Epithelial cell of proximal tubule (primary cell): Measurements from ENCODE around the gene ADARB2. TPM values are rescaled to one million over a fixed set of nuclear protein-coding genes. Genes with fewer than 3 reads are reported as not detected.

Experiments
- DNase-seq: peaks from one replicate; pipeline ENCODE4 v3.0.0-alpha.2; 2011; ENCODE audit warnings: low read depth
- H3K4me3 ChIP-seq: 2 replicates; pipeline ENCODE4 v1.5.1; 2011; ENCODE audit warnings: low read depth, mild to moderate bottlenecking, low read length
- total RNA-seq: library from RNA; depleted of rRNA; stranded (reverse); fragments of >200 nt; gene quantifications from 2 replicates; pipeline ENCODE4 v1.2.3, GENCODE V29; 2015
- TF ChIP-seq, protein P1 (sequence below): conservative IDR thresholded peaks from 2 replicates; pipeline ENCODE4 v1.5.1; 2012; ENCODE audit warnings: low read depth, mild to moderate bottlenecking, low read length

ADARB2 gene
- total RNA-seq, 1 donor from 2014 or later, result 0.63 TPM

DNA sequence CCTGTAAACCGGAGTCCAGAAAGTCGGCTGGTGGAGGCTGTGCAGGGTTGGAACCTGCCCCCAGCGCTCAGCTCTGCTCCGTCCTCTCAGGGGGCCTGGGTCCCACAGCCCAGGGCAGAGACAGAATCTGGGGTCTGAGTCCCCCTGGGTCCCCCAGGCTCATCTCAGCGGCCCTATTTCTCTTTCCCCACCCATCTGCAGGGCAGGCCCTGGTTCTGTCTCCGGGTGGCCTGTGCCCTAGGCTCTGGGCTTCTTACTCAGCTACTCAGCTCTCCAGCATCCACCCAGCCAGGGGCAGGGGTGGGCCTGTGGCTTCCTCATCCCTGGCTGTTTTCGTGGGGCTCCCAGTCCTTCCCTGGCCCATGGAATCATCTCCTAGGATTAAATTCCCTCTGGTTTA, 183.4 kb downstream of the ADARB2 start:
- no peak for DNase-seq
- TF ChIP-seq, protein P1, sequence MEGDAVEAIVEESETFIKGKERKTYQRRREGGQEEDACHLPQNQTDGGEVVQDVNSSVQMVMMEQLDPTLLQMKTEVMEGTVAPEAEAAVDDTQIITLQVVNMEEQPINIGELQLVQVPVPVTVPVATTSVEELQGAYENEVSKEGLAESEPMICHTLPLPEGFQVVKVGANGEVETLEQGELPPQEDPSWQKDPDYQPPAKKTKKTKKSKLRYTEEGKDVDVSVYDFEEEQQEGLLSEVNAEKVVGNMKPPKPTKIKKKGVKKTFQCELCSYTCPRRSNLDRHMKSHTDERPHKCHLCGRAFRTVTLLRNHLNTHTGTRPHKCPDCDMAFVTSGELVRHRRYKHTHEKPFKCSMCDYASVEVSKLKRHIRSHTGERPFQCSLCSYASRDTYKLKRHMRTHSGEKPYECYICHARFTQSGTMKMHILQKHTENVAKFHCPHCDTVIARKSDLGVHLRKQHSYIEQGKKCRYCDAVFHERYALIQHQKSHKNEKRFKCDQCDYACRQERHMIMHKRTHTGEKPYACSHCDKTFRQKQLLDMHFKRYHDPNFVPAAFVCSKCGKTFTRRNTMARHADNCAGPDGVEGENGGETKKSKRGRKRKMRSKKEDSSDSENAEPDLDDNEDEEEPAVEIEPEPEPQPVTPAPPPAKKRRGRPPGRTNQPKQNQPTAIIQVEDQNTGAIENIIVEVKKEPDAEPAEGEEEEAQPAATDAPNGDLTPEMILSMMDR, result no peak
- no peak overlapping the region for H3K4me3 ChIP-seq

DNA sequence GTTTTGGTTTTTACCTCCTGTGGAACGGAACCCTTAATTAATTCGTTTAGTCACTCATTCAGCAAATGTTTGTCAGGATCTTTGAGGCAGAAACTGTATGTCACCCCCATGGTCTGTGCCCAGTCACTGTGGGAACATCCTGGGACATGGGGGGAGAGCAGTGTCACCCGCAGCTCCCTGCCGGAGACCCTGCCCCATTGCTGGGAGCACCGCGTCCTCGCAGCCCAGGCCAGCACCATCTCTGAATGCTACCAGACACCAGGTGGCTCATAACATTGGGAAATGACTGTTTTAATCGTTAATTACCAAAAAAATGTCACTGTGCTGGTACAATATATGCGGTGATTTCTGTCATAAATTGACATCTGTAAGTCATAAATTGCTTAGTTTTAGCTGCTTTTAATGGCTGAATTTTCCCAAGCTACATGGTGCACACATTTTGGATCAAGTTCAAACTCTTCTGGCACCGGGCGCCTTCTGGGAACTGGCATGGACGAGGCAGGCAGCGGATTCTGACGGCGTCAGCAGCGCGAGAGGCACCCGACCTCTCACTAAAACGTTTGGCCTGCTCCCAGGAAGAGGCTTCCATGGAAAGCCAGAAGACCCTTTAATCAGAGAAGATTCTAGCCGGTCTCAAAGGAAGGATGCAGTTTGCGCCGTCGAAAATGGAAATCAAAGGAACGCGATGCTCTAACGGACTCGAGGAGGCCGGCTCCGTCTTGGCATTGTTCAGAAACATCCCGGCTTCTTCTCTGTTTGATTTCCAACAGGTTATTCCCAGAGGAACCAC, 184.2 kb downstream of the ADARB2 start:
- DNase-seq, result no peak
- no peak overlapping the region for H3K4me3 ChIP-seq
- TF ChIP-seq, protein P1, result no peak

DNA sequence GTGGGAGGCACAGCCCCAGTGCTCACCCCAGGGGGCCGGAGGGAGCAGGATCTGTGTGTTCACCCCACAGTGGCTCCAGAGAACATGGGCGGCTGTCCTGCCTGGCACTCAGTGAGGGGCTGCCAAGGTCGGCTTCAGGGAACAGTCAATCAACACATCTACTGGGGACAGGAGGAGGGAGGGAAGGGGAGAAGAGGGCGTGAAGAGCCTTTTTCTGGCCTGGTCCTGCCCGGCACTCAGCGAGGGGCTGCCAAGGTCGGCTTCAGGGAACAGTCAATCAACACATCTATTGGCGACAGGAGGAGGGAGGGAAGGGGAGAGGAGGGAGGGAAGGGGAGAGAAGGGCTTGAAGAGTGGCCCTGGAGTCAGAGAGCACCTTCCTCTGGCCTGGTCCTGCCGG, 184.9 kb downstream of the ADARB2 start:
- no peak for DNase-seq
- TF ChIP-seq, protein P1, result no peak
- H3K4me3 ChIP-seq, result no peak overlapping the region

DNA sequence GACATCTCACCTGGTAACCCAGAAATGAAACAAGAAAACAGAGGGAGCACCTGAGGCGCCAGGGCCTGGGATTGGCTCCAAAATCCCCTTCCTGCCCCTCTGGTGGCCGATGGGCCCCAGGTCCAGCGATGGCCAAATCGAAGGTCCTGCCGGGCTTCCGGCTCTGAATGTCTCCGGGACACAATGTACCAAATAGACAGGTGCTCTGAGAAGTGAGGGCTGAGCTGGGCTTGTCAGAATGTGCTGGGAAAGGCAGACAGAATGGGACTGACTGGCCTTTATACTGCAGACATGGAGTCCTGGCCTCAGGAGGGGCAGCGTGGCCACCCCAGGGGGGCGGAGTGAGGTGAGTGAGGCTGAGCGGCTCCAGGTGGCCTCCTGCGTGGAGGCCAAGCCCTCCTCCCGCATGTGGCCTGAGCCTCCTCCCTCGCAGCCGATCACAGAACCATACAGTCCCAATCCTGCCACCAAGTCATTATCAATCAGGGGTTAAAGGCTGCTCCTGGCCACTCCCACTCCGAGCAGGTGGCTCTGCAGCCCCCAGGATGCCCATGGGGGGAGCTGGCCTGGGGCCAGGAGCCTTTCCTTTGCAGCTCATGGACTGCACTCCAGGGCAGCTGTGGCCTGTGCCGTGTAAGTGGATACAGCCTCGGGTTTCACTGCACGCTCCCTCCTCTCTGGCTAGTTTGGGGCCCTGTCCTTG, 185.5 kb downstream of the ADARB2 start:
- TF ChIP-seq, protein P1, result no peak
- no peak overlapping the region for H3K4me3 ChIP-seq
- no peak for DNase-seq

DNA sequence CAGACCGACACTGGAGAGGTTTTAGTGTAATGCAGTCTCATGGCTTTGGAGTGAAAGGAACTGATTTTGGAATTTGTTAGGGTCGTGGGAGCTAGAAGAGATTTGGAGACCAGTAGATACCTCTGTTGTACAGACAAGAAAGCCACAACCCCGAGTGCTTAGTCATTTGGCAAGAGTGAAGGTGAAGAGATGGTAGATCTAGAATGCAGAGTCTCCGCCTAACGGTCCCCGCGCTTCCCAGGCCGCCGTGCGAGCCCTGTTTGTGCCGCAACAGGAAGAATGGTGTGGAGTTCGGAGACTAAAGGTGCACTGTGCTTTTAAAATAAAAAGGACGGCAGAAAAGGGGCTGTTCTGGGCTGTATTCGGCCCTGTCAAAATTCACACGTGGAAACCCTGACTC, 186.7 kb downstream of the ADARB2 start:
- H3K4me3 ChIP-seq, result no peak overlapping the region
- TF ChIP-seq, protein P1, result no peak
- DNase-seq, result no peak

DNA sequence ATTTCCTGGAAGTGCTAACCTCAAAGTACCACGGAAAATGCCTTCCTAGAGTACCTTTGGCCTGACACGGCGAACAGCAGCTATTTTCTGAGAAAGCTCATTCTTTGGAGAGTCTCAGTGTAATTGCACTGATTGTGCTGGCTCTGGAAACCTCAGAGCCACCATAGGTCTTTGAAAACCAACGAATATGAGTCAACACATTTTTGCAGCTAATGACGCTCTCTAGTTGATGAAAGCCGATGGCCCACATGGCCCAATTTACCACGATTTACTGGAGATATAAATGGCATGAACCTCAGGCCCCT, 187.1 kb downstream of the ADARB2 start:
- DNase-seq, result no peak
- TF ChIP-seq, protein P1, result no peak
- H3K4me3 ChIP-seq, result no peak overlapping the region
